A549 (cell line): ENCODE results near the gene KLHDC8A. TPM values are rescaled to one million over a fixed set of nuclear protein-coding genes. Genes with fewer than 3 reads are reported as not detected.

Experiments used
- ATAC-seq, 2 experiments: fragments of 200-7000 bp in 1 of 2; fragments of >200 bp in 1 of 2; cut with Nextera tagmentation in 1 of 2; cut with Tn5 transposase in 1 of 2; 3 replicates each; pipeline versions ENCODE4 v1.8.0 to v1.9.1; 2018 to 2020; ENCODE audit warnings: mild to moderate bottlenecking in 1 of 2, moderate library complexity in 1 of 2
- CTCF ChIA-PET: fragments of 300-600 bp; sonication (Branson Sonifier 250); formaldehyde crosslinking; extraction: SDS; loops from one replicate; lab custom pipeline; 2021; ENCODE audit warnings: antibody characterized with exemption, inconsistent platforms; lab: Yijun Ruan, JAX
- POLR2A ChIA-PET: fragments of 350-600 bp; formaldehyde crosslinking; extraction: SDS; loops from one replicate; lab custom pipeline; 2021; ENCODE audit warnings: antibody characterized with exemption, inconsistent platforms; lab: Yijun Ruan, JAX
- DNase-seq, 2 experiments: peaks; one replicate each; pipeline versions ENCODE4 v3.0.0 to v3.0.0-alpha.2; 2011 to 2016; ENCODE audit warnings: low read depth in 1 of 2, low spot score in 1 of 2
- FAIRE-seq: peaks from 2 replicates; lab custom pipeline; 2011; peaks lifted over from hg19 to GRCh38; lab: Jason Lieb, UNC
- H3K27ac ChIP-seq, 2 experiments: fragments of >200 bp; sonication (Bioruptor Twin); formaldehyde crosslinking; 3 replicates each; pipeline ENCODE4 v1.5.1; 2016 to 2017
- H3K4me1 ChIP-seq: fragments of >200 bp; sonication (Bioruptor Twin); formaldehyde crosslinking; 3 replicates; pipeline ENCODE4 v1.6.1; 2016
- H3K4me2 ChIP-seq: fragments of >200 bp; sonication (Bioruptor Twin); formaldehyde crosslinking; 3 replicates; pipeline ENCODE4 v1.6.1; 2016
- H3K4me3 ChIP-seq: fragments of >200 bp; sonication (Bioruptor Twin); formaldehyde crosslinking; 3 replicates; pipeline ENCODE4 v1.5.1; 2016
- H3K9me3 ChIP-seq: fragments of >200 bp; sonication (Bioruptor Twin); formaldehyde crosslinking; 3 replicates; pipeline ENCODE4 v1.6.1; 2016
- CEBPB ChIP-seq, 2 experiments: fragments of >200 bp in 1 of 2; sonication (Bioruptor Twin) in 1 of 2; formaldehyde crosslinking in 1 of 2; IDR thresholded peaks; 2 replicates each; pipeline ENCODE4 v1.6.1; 2012 to 2016
- CHD2 ChIP-seq: fragments of 150-350 bp; IDR thresholded peaks from 2 replicates; pipeline ENCODE4 v1.6.1; 2014; ENCODE audit warnings: low read length; ENCODE audit not compliant: partially characterized antibody
- CHD4 ChIP-seq: fragments of 200-600 bp; sonication (generic); IDR thresholded peaks from 2 replicates; pipeline ENCODE4 v1.6.1; 2016; ENCODE audit warnings: antibody characterized with exemption, mild to moderate bottlenecking, borderline replicate concordance
- CTCF ChIP-seq: fragments of >200 bp; sonication (Bioruptor Twin); formaldehyde crosslinking; IDR thresholded peaks from 3 replicates; pipeline ENCODE4 v1.5.1; 2016
- ELK1 ChIP-seq: fragments of 150-350 bp; IDR thresholded peaks from 2 replicates; pipeline ENCODE4 v1.6.1; 2014; ENCODE audit warnings: low read depth, mild to moderate bottlenecking, low read length
- FOSB ChIP-seq: fragments of 250-450 bp; sonication (Bioruptor Pico); IDR thresholded peaks from 2 replicates; pipeline ENCODE4 v1.5.0; 2020; ENCODE audit warnings: mild to moderate bottlenecking, moderate library complexity
- HDAC2 ChIP-seq: fragments of 200-600 bp; sonication (generic); IDR thresholded peaks from 2 replicates; pipeline ENCODE4 v1.6.1; 2016
- HES2 ChIP-seq: fragments of >200 bp; sonication (Bioruptor Twin); formaldehyde crosslinking; IDR thresholded peaks from 2 replicates; pipeline ENCODE4 v1.6.1; 2016
- HEYL ChIP-seq: fragments of 250-450 bp; sonication (Bioruptor Pico); IDR thresholded peaks from 2 replicates; pipeline ENCODE4 v1.8.0; 2021; ENCODE audit warnings: mild to moderate bottlenecking, moderate library complexity
- HMGXB4 ChIP-seq: fragments of 250-450 bp; sonication (Bioruptor Pico); IDR thresholded peaks from 2 replicates; pipeline ENCODE4 v1.5.0; 2021; ENCODE audit warnings: mild to moderate bottlenecking, moderate library complexity, borderline replicate concordance
- HOXA7 ChIP-seq: fragments of 250-450 bp; sonication (Bioruptor Pico); IDR thresholded peaks from 2 replicates; pipeline ENCODE4 v1.5.0; 2020; ENCODE audit warnings: mild to moderate bottlenecking, moderate library complexity
- HOXB5 ChIP-seq: fragments of 250-450 bp; sonication (Bioruptor Pico); IDR thresholded peaks from 2 replicates; pipeline ENCODE4 v1.5.0; 2020; ENCODE audit warnings: mild to moderate bottlenecking, moderate library complexity
- MAZ ChIP-seq: fragments of 150-350 bp; IDR thresholded peaks from 2 replicates; pipeline ENCODE4 v1.6.1; 2014; ENCODE audit warnings: antibody characterized with exemption, low read depth, low read length, borderline replicate concordance
- POLR2A ChIP-seq: IDR thresholded peaks from 2 replicates; pipeline ENCODE4 v1.6.1; 2012; ENCODE audit warnings: mild to moderate bottlenecking, low read length
- RAD21 ChIP-seq, 2 experiments: fragments of >200 bp in 1 of 2; sonication (Bioruptor Twin) in 1 of 2; formaldehyde crosslinking in 1 of 2; IDR thresholded peaks in 1 of 2; conservative IDR thresholded peaks in 1 of 2; 2 replicates in 1 of 2; 3 replicates in 1 of 2; pipeline ENCODE4 v1.6.1; 2012 to 2018; ENCODE audit warnings: inconsistent platforms in 1 of 2
- RARB ChIP-seq: fragments of 250-450 bp; sonication (Bioruptor Pico); IDR thresholded peaks from 2 replicates; pipeline ENCODE4 v1.8.0; 2021; ENCODE audit warnings: mild to moderate bottlenecking, moderate library complexity
- RCOR1 ChIP-seq: fragments of 150-350 bp; IDR thresholded peaks from 2 replicates; pipeline ENCODE4 v1.6.1; 2014; ENCODE audit warnings: antibody characterized with exemption, low read length, low read depth
- REST ChIP-seq: fragments of 200-600 bp; sonication (generic); IDR thresholded peaks from 2 replicates; pipeline ENCODE4 v1.6.1; 2016; ENCODE audit warnings: antibody characterized with exemption, mild to moderate bottlenecking, moderate library complexity
- TP53 ChIP-seq: fragments of 250-450 bp; sonication (Bioruptor Pico); IDR thresholded peaks from 2 replicates; pipeline ENCODE4 v1.5.0; 2021; ENCODE audit warnings: mild to moderate bottlenecking, moderate library complexity
- ZSCAN20 ChIP-seq: fragments of 250-450 bp; sonication (Bioruptor Pico); IDR thresholded peaks from 2 replicates; pipeline ENCODE4 v1.8.0; 2022; ENCODE audit warnings: mild to moderate bottlenecking, moderate library complexity
- WGBS: methylation state at CpG from one replicate; pipeline ENCODE4 v1.1.6; 2017; ENCODE audit errors: missing lambda C conversion rate; 5-methylcytosine and 5-hydroxymethylcytosine counted together
- polyA plus RNA-seq, 4 experiments: library from polyadenylated mRNA; depleted of rRNA in 3 of 4; stranded (reverse); fragments of >200 nt; fragmentation: RNase III in 1 of 4; extraction: RNeasy Plus Mini Kit Qiagen cat#74134 plus additional on column Dnase treatment in 1 of 4; gene quantifications; 2 replicates in 3 of 4; 3 replicates in 1 of 4; pipeline ENCODE4 v1.2.3, GENCODE V29; 2011 to 2017

The KLHDC8A gene
- polyA plus RNA-seq, 2 of the 4 experiments (the other 2 are of a cell fraction), result 0.34 to 0.40 TPM

- TF ChIP-seq CHD2 (no peak), FOSB (CRISPR knock-in tag) (no peak)
These were observed 6.0 kb downstream of the KLHDC8A start (continued) for GRCh38 chr1:205350691-205351141.

- no peak for ATAC-seq
- WGBS, result 53% methylated on average over 4 of the region's 4 CpGs
- POLR2A ChIA-PET, result no interaction called here
- no peak overlapping the region for H3K4me2 ChIP-seq
- H3K9me3 ChIP-seq, result no peaks in the 10 kb centered on the region
- CTCF ChIA-PET, result interaction anchor here (0.6 to 67.1 kb wide), 12 partner anchors 9 to 187 kb away, joined by 3 to 3627 read pairs (median 5); partner anchors contain the start of gene NUAK2
- H3K4me3 ChIP-seq, result no peak overlapping the region
- TF ChIP-seq REST (no peak), HOXA7 (CRISPR knock-in tag) (no peak), HES2 (no peak), POLR2A (no peak), RAD21 (conservative IDR thresholded peaks at IDR 0.05 in 1 of 2, IDR thresholded peaks at IDR 0.05 in 1 of 2) (no peak), CTCF (no peak), HOXB5 (CRISPR knock-in tag) (no peak), CHD2 (no peak), FOSB (CRISPR knock-in tag) (no peak), HDAC2 (no peak), HMGXB4 (CRISPR knock-in tag) (no peak), RARB (CRISPR knock-in tag) (no peak), ELK1 (no peak), MAZ (no peak), ZSCAN20 (no peak), HEYL (CRISPR knock-in tag) (no peak), RCOR1 (no peak), CEBPB (IDR thresholded peaks at IDR 0.05) (no peak), TP53 (CRISPR knock-in tag) (no peak), CHD4 (no peak)
- FAIRE-seq, result no peak
- no peak for DNase-seq
- peaks cover 22% of the 10 kb centered on the region for H3K4me1 ChIP-seq
- H3K27ac ChIP-seq, result no peak overlapping the region
These were observed 6.6 kb downstream of the KLHDC8A start for GRCh38 chr1:205350124-205350523.
